Measurements from ENCODE around the gene ELFN2. TPM values are rescaled to one million over a fixed set of nuclear protein-coding genes. Genes with fewer than 3 reads are reported as not detected.
"Not testable (repeated sequence)": the region's sequence is repeated elsewhere in the genome, so short reads cannot be mapped to it uniquely, and the experiment has no call there.

Gene ELFN2
- total RNA-seq, 3 donors from 2014 or later, result not detected

DNA sequence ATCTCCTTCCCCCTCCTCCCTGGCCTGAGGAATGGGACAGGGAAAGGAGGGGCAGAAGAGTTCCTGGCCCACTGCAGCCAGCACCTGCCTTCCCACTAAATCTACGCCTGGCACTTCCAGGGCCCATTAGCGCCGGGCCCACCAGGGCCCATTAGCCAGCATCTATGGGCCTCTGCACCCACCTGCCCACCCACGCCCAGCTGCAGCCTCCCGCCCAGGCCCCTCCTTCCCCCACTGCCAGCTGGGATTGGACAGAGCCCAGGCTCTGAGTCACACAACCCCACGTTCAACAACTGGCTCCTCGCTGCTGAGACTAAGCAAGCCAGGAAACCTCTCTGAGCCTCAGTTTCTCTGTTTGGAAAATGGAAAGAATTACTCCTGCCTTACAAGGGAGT lies 96.2 kb downstream of the ELFN2 start:
- no peaks in the 10 kb centered on the region for H3K36me3 ChIP-seq

DNA sequence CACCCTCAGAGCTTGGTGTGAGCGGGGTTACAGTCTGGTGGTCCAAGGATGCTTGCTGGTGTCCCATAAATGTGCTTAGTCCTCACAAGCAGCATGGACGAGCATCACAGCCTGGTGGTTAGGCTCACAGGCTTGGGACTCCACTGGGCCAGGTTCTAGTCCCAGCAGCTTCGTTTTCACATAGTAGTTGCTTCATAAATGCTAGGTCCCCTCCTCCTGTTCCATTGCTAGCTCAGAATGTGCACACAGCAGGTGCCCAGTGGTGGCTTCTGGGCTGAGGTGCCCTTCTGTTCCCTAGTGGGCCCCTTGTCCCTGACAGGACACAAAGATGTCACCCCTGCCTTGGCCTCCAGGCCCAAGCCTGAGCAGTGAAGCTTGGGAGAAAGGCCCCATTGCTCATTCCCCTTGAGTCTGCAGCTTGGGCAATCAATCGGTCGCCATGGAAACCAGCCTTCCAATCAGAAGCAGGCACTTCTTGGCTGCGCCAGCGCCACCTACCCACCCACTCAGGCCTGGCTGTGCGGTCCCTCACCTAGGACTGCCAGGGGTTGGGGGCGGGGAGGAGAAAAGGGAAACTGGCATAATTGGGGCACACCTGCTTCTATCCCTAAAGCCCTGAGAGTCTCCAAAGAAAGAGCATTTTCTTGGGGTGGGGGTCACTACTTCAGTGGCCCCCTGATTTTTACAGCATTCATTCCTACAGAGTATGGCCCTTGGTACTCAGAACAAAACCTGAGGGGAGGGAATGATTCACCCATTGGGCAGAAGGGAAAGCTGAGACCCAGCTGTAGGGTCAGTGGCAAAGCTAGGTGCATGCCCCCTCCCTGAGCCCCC lies 96.9 kb downstream of the ELFN2 start:
- H3K4me1 ChIP-seq, result no peaks in the 10 kb centered on the region
- H3K27ac ChIP-seq, result no peak overlapping the region
- intact Hi-C loops (cut with DNase I; ENCODE audit: low total_unique reads), result no loop called here
- H3K4me3 ChIP-seq, result no peak overlapping the region
- H3K27me3 ChIP-seq, result peaks cover 10 to 70% of the 10 kb centered on the region in 2 donors
- no peaks in the 10 kb centered on the region for H3K9me3 ChIP-seq
- DNase-seq (ENCODE audit: low spot score in 2 of 2), result no peak
- H3K36me3 ChIP-seq, result no peaks in the 10 kb centered on the region
- TF ChIP-seq POLR2AphosphoS5 (IDR thresholded peaks at IDR 0.05) (no peak), POLR2A (IDR thresholded peaks at IDR 0.05) (no peak)
- TF ChIP-seq, protein P1, sequence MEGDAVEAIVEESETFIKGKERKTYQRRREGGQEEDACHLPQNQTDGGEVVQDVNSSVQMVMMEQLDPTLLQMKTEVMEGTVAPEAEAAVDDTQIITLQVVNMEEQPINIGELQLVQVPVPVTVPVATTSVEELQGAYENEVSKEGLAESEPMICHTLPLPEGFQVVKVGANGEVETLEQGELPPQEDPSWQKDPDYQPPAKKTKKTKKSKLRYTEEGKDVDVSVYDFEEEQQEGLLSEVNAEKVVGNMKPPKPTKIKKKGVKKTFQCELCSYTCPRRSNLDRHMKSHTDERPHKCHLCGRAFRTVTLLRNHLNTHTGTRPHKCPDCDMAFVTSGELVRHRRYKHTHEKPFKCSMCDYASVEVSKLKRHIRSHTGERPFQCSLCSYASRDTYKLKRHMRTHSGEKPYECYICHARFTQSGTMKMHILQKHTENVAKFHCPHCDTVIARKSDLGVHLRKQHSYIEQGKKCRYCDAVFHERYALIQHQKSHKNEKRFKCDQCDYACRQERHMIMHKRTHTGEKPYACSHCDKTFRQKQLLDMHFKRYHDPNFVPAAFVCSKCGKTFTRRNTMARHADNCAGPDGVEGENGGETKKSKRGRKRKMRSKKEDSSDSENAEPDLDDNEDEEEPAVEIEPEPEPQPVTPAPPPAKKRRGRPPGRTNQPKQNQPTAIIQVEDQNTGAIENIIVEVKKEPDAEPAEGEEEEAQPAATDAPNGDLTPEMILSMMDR (IDR thresholded peaks at IDR 0.05), result no peak

More for the DNA sequence above, 96.2 kb downstream of the ELFN2 start:
- Histone ChIP-seq H3K9me3 (no peaks in the 10 kb centered on the region), H3K4me3 (no peak overlapping the region), H3K27me3 (peaks cover 10 to 71% of the 10 kb centered on the region in 2 donors), H3K4me1 (no peaks in the 10 kb centered on the region), H3K27ac (no peak overlapping the region)
- TF ChIP-seq POLR2A (IDR thresholded peaks at IDR 0.05), result no peak
- TF ChIP-seq, protein P1 (IDR thresholded peaks at IDR 0.05), result no peak
- TF ChIP-seq POLR2AphosphoS5 (IDR thresholded peaks at IDR 0.05), result no peak
- no peak for DNase-seq (ENCODE audit: low spot score in 2 of 2)
- intact Hi-C loops (cut with DNase I; ENCODE audit: low total_unique reads), result no loop called here

DNA sequence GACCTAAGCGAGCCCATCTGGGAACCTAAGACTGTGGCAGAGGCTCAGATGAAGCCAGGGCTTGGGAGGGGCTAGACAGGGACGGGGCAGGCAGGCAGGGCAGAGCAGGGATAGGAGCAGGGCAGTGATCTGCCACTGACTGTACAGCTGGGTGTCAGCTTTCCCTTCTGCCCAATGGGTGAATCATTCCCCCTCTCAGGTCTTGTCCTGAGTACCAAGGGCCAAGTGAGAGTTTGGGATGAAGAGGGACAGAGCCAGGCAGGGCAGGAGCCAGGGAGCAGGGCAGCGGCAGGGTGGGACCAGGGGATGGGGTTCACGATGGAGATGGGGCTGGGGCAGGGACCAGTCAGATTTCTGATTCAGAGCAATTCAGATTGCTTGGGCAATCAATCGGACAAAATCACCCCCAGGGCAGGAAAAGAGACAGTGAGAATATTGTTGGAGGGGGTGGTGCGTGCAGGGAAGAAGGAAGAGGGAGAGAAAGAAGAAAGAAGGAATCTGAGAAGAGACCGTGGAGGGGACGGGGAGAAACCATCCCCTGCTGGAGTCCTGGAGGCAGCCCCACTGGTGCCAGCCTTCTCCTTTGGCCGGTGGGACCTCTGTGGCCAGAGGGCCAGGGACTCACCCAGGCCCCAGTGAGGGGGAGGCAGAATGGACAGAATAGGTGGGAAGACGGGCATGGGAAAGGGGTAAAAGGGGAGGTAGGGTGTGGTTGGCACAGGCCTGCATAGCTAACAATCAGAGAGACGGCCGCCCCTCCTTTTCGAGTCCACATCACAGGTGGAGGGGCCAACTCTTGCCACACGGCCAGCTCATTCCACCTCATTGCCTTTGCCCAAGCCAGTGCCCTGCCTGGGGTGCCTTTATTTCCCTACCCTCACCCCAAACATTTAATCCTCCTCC lies 97.8 kb downstream of the ELFN2 start:
- H3K27ac ChIP-seq, result no peak overlapping the region
- peaks cover 12 to 70% of the 10 kb centered on the region in 2 donors for H3K27me3 ChIP-seq
- H3K36me3 ChIP-seq, result no peaks in the 10 kb centered on the region
- H3K4me3 ChIP-seq, result no peak overlapping the region
- no peaks in the 10 kb centered on the region for H3K4me1 ChIP-seq
- TF ChIP-seq POLR2A (IDR thresholded peaks at IDR 0.05) (no peak), POLR2AphosphoS5 (IDR thresholded peaks at IDR 0.05) (no peak)
- TF ChIP-seq, protein P1 (IDR thresholded peaks at IDR 0.05), result no peak
- intact Hi-C loops (cut with DNase I; ENCODE audit: low total_unique reads), result no loop called here
- no peaks in the 10 kb centered on the region for H3K9me3 ChIP-seq
- no peak for DNase-seq (ENCODE audit: low spot score in 2 of 2)

DNA sequence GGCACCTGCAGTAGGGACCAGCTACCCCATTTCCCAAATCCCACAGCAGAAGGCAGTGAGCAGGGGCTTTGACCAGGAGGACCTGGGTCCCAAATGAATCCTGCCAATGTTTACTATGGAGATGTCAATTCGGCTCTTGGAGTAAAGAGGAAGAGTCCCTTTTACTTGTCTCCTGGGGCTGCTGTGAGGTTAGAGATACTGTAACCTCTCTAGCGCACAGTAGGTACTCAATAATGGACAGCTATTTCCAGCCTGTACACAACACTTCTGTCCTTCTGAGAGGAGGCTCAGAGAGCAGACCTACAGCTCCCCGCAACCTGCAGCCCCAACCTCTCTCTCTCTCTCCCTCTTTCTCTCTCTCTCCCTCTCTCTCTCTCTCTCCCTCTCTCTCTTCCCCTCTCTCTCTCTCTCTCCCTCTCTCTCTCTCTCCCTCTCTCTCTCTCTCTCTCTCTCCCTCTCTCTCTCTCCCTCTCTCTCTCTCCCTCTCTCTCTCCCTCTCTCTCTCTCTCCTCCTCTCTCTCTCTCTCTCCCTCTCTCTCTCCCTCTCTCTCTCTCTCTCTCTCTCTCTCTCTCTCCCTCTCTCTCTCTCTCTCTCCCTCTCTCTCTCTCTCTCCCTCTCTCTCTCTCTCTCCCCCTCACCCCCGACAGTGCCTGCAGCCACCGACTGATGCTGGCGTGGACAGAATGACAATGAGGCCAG lies 98.6 kb downstream of the ELFN2 start:
- DNase-seq (ENCODE audit: low spot score in 2 of 2); H3K27ac ChIP-seq; H3K4me3 ChIP-seq; H3K4me1 ChIP-seq; intact Hi-C loops (cut with DNase I; ENCODE audit: low total_unique reads); H3K9me3 ChIP-seq; H3K36me3 ChIP-seq: not testable (repeated sequence)
- peaks cover 13 to 70% of the 10 kb centered on the region in 2 donors for H3K27me3 ChIP-seq

DNA sequence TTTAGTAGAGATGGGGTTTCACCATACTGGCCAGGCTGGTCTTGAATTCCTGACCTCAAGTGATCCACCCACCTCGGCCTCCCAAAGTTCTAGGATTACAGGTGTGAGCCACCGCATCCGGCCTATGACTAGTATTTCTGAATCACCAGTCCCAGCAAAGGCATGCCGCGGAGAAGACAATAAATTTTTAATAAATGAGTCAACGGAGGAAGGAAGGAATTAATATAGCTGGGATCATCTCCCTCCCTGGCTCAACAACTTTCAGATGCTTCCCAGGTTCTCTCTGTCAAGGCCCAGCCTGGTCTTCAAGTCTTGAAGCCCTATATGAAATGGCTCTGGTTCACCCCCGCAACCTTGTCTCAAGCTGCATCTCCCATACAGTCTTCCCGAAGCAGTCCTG lies 99.3 kb downstream of the ELFN2 start:
- Histone ChIP-seq H3K36me3 (no peaks in the 10 kb centered on the region), H3K9me3 (no peaks in the 10 kb centered on the region), H3K4me1 (no peaks in the 10 kb centered on the region), H3K27ac (no peak overlapping the region), H3K4me3 (no peak overlapping the region), H3K27me3 (peaks cover 10 to 64% of the 10 kb centered on the region in 2 donors)
- no peak for TF ChIP-seq POLR2A (IDR thresholded peaks at IDR 0.05)
- no peak for TF ChIP-seq POLR2AphosphoS5 (IDR thresholded peaks at IDR 0.05)
- TF ChIP-seq, protein P1 (IDR thresholded peaks at IDR 0.05), result no peak
- no peak for DNase-seq (ENCODE audit: low spot score in 2 of 2)
- intact Hi-C loops (cut with DNase I; ENCODE audit: low total_unique reads), result no loop called here

Measured in breast epithelium (tissue), 4 donors.